Activated CD8-positive, alpha-beta memory T cell treated with anti-CD3 and anti-CD28 coated beads, Interleukin-2, amount 50 U/mL, for 24 hours (primary cell): ENCODE data around the gene RNF208.

Experiments
- DNase-seq: peaks from one replicate; pipeline ENCODE4 v3.0.0-alpha.2; 2020; ENCODE audit errors: extremely low read depth

The RNF208 gene

GRCh38 chr9:137175345-137175961 lies 46.6 kb downstream of the RNF208 start:
- no peak for DNase-seq

DNA sequence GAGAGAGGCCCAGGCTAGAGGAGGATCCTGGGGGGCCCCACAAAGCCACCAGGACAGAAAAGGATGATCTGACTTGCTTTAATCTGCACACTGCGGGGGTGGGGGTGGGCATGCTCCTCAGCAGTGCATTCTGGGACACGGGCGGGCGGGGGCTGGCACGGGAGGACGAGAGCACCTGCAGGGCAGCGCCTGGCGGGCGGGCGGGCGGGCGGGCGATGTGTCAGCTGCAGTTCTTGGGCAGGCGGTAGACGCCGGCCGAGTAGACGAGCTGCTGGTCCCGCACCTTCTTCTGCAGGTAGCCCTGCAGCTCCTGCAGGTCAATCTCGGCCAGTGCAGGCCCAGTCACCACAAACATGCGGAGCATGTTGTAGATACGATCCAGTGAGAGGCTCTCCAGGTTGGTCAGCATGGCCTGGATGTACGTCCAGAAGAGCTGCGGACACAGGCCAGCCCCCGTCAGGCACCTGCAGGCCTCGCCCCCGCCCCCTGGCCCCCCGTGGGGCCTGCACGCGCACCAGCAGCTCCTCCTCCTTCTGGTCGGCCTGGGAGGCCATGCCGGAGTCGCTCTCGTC lies 47.2 kb downstream of the RNF208 start:
- DNase-seq, result no peak

GRCh38 chr9:137173796-137174664 lies 48.0 kb downstream of the RNF208 start:
- DNase-seq, result no peak

DNA sequence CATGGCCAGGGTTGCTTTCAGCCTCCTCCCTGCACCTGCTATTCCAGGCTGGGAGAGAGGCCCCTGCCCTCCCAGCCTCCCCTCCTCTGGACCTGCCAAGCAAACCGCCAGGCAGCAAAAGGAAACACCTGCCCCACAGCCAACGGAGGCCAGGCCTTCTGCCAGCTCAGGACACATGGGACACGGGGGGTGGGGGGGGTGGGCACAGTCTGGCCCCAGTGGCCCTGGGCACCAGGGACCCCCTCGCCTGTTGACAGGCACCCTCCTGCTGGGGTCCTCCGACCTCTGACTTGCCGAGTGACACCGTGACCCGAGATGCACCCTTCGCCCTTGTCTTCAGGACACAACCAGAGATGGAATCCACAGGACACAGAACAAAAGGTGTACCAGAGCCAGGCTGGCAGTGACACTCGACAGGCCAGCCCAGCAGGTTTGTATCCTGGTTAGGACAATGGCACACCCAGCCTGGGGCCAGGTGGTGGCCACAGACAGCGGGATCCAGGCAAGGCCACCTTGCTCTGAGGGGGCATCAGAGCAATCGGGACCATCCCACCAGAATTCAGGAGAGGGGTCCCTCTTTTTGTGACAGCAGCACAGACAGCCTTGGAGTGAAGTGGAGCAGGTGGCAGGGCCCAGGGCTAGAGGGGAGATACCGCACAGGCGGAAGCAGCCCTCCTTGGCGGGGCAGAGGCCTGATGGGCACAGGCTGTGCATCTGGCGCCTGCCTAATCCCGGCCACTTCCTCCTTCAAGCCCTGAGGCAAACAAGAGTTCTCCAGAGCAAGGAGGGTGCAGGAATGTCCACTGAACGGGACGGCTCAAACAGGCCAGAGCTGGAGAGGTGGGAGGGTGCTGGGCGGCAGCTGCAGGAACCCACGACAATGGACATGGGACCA lies 48.9 kb downstream of the RNF208 start:
- no peak for DNase-seq

DNA sequence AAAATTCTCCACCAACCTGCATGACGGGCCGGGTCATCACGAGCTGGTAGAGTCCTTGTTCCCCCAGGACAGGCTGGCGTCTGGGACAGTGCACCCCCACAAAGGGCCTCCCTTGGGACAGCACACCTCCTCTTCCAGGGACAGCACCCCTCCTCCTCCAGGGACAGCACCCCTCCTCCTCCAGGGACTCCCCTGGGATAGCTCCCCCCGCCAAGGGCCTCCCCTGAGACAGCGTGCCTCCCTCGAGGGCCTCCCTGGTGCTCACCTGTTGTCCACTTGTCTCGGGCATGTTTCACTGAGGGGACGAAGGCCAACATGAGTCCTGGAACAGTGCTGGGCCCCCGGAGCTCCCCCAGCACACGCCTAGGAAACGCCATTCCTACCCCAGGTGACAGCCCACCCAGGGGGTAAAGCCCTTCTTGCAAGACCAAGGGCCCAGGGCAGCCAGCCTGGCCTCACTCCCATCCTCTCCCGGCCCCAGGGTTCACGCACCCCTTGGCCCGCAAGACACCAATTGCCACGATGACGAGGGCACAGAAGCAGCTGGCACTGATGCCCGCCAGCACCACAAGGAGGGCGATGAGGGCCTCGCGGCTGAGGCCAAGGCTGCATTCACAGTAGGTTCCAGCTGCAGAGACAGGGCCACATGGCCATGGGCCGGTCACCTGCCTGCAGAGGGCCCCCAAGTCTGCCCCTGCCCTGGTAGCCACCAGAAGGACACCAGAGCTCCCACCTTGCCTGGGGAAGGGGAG lies 50.7 kb downstream of the RNF208 start:
- DNase-seq, result no peak

DNA sequence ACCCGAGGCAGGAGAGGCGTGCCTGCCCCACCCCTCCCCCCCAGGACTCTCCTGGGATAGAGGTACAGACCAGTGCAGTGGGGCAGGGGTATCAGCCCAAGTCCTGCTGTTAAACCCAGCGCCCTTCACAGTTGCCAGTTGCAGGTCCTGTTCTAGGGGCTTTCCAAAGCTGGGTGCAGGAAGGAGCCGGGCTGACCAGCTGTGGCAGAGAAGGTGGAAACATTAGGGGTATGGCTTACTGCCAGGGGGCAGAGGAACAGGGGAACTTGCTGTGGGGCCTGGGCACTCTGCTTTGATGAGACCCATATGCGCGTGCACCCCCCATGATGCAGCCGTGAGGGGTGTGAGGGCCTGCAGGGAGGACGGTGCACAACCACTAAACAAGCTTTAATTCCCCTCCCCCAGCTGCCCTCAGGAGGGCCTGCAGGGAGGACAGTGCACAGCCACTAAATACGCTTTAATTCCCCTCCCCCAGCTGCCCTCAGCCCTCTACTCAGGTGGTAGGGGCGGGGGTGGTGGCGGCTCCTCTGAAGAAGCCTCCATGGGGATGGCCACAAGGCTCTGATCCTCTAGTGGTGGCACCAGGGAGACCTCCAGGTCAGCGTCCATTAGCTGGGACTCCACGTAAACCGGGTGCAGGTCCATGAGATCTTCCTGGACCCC lies 51.4 kb downstream of the RNF208 start:
- DNase-seq, result no peak
